HG02610 (cell line): Measurements from ENCODE around the gene SLC4A11.
"Not testable (repeated sequence)": the region's sequence is repeated elsewhere in the genome, so short reads cannot be mapped to it uniquely, and the experiment has no call there.

Source experiments
- ATAC-seq: cut with Tn5 transposase; IDR thresholded peaks from one replicate; pipeline ENCODE4 v1.9.1; 2021; ENCODE audit warnings: mild to moderate bottlenecking, moderate library complexity; ENCODE audit not compliant: unreplicated experiment

Gene SLC4A11

DNA sequence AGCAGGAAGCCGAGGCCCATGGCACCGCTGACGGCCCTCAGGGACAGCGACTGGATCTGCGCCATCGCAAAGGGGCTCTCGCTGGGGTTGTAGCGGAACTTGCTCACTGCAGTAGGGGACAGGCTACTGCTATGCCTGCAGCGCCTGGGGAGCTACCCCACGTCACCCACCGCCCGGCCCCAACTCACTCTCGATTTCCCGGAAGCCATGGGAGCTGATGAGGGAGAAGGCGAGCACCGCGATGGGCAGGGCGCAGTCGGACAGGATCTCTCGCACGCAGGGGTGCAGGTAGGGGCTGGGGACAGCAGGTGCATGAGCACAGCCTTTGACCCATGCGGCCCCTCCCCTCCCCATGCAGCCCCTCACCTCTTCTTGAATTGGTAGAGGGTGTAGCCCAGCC, 9.8 kb downstream of the SLC4A11 start:
- no peak for ATAC-seq

DNA sequence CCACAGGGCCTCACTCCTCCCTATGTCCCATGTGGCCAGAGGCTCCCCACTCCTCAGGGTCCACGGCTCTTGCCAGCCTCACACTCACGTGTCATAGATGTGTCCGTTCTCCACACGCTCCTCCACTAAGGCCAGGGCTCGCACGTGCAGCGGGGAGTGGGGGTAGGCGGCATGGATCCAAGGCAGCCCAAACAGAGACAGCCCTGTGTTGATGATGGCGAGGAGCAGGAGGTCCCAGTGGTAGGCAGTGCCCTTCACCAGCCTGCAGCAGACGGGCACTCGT, 10.3 kb downstream of the SLC4A11 start:
- ATAC-seq = no peak

DNA sequence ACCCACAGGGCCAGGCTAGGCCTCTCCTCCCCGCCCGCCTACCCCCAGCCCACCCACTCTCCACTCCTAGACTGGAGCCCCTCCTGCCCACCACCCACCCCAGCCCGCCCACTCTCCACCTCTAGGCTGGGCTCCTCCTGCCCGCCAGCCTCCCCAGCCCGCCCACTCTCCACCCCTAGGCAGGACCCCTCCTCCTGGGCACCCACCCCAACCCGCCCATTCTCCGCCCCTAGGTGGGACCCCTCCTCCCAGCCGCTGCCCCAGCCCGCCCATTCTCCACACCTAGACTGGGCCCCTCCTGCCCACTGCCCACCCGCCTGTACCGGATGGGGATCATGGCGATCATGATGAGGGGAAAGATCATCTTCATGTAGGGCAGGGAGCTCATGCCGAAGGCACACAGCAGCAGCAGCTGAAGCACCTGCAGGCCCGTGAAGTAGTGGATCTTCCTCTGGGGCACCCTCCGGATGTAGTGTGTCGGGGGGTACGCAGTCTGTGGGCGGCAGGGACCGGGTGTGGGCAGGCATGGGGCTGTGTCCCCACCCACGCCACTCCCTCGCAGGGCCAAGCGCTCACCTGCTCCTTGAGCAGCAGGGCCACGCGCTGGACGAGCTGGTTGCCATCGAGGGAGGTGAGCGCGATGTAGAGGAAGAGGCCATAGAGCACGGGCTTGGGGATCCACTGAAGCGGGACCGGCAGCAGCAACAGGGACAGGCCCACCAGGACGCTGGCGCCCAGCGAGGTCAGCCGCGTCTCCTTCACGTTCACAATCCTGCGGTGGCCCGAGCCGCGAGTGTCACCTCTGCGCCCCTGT, 10.8 kb downstream of the SLC4A11 start:
- no peak for ATAC-seq

DNA sequence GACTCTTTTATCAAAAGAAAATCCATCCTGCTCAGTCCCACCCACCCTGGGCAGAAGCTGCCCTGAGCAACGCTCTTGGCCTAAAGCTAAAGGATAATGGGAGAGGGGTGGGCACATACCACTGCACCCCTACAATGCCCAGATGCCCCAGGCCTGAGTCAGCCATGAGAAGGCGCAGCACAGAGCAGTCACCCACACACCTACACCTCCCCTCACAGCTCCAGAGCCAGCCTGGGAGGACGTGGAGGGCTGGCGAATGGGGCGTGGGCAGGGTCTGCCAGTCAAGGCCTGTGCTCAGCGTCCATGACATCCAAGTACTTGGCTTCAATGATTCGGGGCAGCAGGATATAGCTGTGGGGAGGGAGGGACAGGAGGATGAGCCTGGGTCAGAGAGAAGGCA, 11.5 kb downstream of the SLC4A11 start:
- no peak for ATAC-seq

DNA sequence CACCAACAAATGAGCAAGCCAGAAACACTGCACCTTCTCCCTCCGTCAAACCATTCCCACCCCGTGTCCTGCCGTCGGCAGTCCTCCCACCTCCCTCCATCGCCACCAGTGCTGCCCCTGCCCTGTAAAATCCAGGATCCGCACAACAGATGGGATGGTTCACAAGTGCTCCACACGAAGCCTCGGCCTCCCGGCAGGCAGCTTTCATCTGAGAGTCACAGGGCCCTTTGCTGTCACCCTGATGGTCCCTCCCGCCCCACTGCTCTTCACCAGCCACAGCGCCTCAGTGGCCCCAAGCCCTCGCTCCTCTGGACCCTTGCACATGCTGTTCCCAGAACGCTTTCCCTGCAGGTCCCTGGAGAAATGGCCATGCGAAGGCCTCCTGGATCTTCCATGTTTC, 12.1 kb downstream of the SLC4A11 start:
- no peak for ATAC-seq

GRCh38 chr20:3226093-3226492, 12.9 kb downstream of the SLC4A11 start:
- ATAC-seq = no peak

- ATAC-seq = no peak
Observed at GRCh38 chr20:3224681-3225421, 14.1 kb downstream of the SLC4A11 start.

GRCh38 chr20:3223994-3224680, 14.9 kb downstream of the SLC4A11 start:
- ATAC-seq = no peak

- no peak for ATAC-seq
Observed at GRCh38 chr20:3223651-3223993, 15.4 kb downstream of the SLC4A11 start.

DNA sequence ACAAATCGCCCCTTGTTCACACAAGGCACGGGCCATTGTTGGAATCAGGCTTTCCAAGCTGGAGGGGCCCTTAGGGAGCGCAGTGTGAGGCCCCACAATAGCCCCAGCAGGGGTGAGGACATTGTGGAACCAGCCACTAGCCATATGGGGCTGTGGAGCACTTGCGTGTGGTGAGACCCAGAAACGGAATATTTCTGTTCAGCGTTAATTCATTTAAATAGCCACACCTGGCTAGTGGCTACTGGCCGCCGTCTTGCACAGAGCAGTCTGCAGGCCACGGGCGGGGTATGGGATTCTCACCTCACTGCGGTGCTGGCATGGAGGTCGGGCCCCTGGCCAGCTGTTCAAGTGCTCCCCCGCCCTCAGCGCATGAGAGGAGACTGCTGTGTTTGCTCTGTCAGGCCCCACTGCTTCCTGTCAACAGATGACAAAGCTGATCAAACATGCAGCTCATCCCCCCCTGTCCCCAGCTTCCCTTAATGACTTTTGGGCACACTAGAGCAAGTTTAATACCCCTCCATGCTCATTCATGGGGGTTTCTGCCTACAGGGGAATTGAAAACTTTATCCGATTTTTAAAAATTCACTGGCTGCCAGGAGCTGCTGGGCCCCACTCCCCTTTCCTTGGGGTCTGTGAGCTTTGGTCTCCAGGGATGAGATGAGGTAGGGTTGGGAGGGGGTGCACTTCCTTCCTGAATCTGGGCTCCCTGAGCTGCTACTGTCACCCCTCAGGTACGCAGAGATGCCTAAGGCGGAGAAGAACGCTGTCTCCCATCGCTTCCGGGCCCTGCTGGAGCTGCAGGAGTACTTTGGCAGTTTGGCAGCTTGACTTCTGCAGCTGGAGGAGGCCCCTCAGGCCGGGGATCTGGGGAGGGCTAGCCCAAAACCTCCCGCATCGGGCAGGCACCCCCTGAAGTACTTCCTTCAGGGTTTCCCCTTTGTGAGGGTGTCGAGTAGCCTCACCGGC, 16.1 kb downstream of the SLC4A11 start:
- no peak for ATAC-seq

- no peak for ATAC-seq
Observed at GRCh38 chr20:3221398-3222226, 17.4 kb downstream of the SLC4A11 start.

- peak; percentile 49 for ATAC-seq
Observed at GRCh38 chr20:3218307-3218988, 20.5 kb downstream of the SLC4A11 start.

DNA sequence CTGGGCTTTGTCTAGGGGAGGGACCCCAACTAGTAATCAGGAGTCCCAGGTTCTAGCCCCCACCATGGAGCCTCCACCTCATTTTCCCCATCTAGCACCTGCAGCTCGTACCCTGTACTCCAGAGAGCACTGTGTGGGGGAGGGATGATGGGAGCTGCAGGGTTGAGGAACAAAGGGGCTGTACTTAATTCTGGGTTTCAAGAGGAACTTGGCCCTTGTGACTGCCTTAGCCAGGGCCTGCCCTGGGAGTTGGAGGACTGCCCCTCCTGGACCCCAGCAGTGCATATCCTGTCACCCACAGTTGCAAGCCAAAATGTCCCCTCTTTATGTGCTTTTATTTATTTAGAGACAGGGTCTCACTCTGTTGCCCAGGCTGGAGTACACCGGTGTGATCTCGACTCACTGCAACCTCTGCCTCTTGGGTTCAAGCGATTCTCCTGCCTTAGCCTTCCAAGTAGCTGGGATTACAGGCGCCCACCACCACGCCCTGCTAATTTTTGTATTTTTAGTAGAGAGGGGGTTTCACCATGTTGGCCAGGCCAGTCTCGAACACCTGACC, 23.6 kb downstream of the SLC4A11 start:
- ATAC-seq = not testable (repeated sequence)

DNA sequence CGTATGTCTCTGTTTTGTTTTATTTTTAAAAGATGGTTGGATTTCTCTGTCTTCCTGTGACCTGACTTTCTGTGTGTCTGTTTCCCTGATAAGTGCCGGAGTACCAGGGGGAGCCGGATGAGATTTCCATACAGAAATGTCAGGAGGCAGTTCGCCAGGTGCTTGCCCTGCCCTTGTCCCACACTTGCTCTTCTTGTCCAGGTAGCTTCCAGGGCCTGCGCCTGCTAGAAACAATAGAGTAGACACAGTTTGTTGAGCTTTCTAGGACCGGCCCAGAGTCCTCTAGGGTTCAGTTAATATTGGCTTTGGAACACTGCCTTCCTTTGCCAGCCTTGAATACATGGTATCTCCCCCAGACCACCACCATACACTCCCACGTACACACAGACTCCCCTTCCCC, 25.8 kb downstream of the SLC4A11 start:
- ATAC-seq = no peak

- ATAC-seq = no peak
Observed at GRCh38 chr20:3210346-3210745, 28.6 kb downstream of the SLC4A11 start.

DNA sequence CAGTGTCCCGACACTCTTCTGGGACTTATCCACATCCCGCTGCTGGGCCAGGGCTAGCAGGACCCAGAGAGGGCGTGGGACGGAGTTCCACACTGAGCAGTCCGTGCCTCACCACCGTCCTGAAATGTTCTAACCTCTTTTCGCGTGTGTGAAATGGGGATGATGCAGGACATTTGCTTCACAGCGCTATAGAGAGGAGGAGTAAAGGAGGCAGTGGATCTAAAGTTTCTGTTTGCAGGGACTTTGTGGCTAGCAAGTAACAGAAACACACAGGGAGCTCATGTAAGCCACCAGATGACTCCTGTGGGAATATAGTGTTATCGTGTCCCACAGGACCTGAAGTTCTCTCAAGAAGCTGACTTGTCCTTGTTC, 29.1 kb downstream of the SLC4A11 start:
- peak; percentile 8 for ATAC-seq

- peak; percentile 41 for ATAC-seq
Observed at GRCh38 chr20:3209257-3209945, 29.6 kb downstream of the SLC4A11 start, which contains the start of gene ITPA. Gene ITPA, plus strand, starts transcription at chr20:3209498. Its CDS starts 54 bp downstream, at chr20:3209552.

DNA sequence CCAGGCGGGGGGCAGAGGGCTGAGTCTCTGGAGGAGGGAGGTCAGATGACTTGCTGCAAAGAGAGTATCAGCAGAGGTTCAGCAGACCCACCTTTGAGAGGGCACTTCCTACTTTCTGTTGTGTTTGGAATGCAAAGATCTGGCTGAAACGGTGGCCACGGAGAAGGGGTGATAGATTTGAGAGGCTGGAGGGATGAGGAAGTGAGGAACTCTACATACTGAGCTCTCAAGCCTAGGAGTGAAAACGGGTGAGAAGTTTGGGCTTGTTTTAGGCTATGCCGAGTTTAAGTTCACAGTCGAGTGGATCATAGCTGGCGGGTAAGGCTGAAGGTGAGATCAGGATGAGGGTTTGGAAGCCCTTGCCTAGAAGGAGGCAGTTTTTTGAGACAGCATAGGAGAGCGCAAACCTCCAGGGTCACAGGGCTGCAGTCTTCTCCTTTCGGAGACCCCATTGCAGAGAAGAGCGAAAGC, 30.2 kb downstream of the SLC4A11 start:
- ATAC-seq = peak; percentile 9
